ENCODE results near the gene ITGA1. TPM values are rescaled to one million over a fixed set of nuclear protein-coding genes. Genes with fewer than 3 reads are reported as not detected.

Gene ITGA1
- total RNA-seq, 1 donor from 2014 or later: 9.1 TPM

- TF ChIP-seq CTCF (IDR thresholded peaks at IDR 0.05; ENCODE audit: unreplicated experiment): no peak
- Mint-ChIP-seq H3K27ac (peak overlapping the region; percentile 97), H3K27me3 (ENCODE audit: low read depth) (no peaks in the 10 kb centered on the region), H3K9me3 (no peaks in the 10 kb centered on the region), H3K4me1 (peaks cover 54% of the 10 kb centered on the region), H3K36me3 (peaks cover 3% of the 10 kb centered on the region), H3K4me3 (peak overlapping the region; percentile 92)
- no peak for DNase-seq (ENCODE audit: low spot score in 2 of 2, unreplicated experiment in 2 of 2)
These were observed 13.6 kb downstream of the ITGA1 start for GRCh38 chr5:52801329-52801728.

- no peaks in the 10 kb centered on the region for H3K27me3 Mint-ChIP-seq (ENCODE audit: low read depth)
- H3K4me1 Mint-ChIP-seq: peaks cover 54% of the 10 kb centered on the region
- peaks cover 3% of the 10 kb centered on the region for H3K36me3 Mint-ChIP-seq
- DNase-seq (ENCODE audit: low spot score in 2 of 2, unreplicated experiment in 2 of 2): no peak
- no peak overlapping the region for H3K27ac Mint-ChIP-seq
- no peak for TF ChIP-seq CTCF (IDR thresholded peaks at IDR 0.05; ENCODE audit: unreplicated experiment)
- peak overlapping the region; percentile 92 for H3K4me3 Mint-ChIP-seq
- H3K9me3 Mint-ChIP-seq: no peaks in the 10 kb centered on the region
These were observed 14.7 kb downstream of the ITGA1 start for GRCh38 chr5:52802272-52802973.

DNA sequence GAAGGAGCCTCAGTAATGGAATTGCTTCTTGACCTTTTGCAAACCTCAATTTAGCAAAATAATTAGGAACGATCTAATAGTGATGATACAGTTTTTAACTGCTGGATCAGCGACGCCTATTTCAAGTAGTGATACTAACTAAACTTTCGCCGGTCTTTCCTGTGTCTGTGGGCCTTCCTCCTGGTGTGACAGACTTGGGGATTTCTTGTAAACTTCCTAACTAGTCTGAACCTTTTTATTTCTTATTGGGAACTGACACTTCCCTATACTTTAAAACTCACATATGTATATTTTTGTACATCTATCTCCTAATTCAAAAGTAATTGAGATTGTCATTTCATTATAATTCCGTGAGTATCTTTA lies 15.2 kb downstream of the ITGA1 start:
- H3K4me1 Mint-ChIP-seq: peaks cover 55% of the 10 kb centered on the region
- peak overlapping the region; percentile 38 for H3K4me3 Mint-ChIP-seq
- TF ChIP-seq CTCF (IDR thresholded peaks at IDR 0.05; ENCODE audit: unreplicated experiment): no peak

GRCh38 chr5:52804387-52804791 lies 16.7 kb downstream of the ITGA1 start:
- Mint-ChIP-seq H3K9me3 (no peaks in the 10 kb centered on the region), H3K27me3 (ENCODE audit: low read depth) (no peaks in the 10 kb centered on the region), H3K4me3 (no peak overlapping the region), H3K4me1 (peaks cover 54% of the 10 kb centered on the region), H3K27ac (no peak overlapping the region), H3K36me3 (peaks cover 3% of the 10 kb centered on the region)
- no peak for TF ChIP-seq CTCF (IDR thresholded peaks at IDR 0.05; ENCODE audit: unreplicated experiment)
- DNase-seq (ENCODE audit: low spot score in 2 of 2, unreplicated experiment in 2 of 2): no peak

More for the DNA sequence above, 15.2 kb downstream of the ITGA1 start:
- no peak overlapping the region for H3K27ac Mint-ChIP-seq
- no peak for DNase-seq (ENCODE audit: low spot score in 2 of 2, unreplicated experiment in 2 of 2)
- no peaks in the 10 kb centered on the region for H3K9me3 Mint-ChIP-seq
- H3K36me3 Mint-ChIP-seq: peaks cover 3% of the 10 kb centered on the region
- H3K27me3 Mint-ChIP-seq (ENCODE audit: low read depth): no peaks in the 10 kb centered on the region

DNA sequence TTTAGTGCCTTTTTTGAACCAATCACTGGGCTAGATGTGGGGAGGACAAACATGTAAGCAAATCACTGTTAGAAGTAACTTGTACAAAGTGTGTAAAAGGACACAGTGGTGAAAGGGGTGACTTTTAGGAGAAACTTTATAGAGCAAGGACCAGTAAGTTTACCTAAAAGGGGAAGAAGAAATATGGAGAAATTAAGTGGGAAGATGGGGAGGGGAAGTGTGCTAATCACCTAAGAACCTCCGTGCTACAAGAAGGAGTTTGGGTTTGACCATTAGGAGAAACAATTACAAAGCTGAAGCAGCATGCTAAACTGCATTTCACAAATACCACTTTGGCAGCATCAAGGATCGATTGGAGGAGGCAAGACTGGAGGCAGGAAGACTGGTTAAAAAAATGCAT lies 17.3 kb downstream of the ITGA1 start:
- Mint-ChIP-seq H3K4me1 (peaks cover 53% of the 10 kb centered on the region), H3K27me3 (ENCODE audit: low read depth) (no peaks in the 10 kb centered on the region), H3K4me3 (no peak overlapping the region), H3K9me3 (no peaks in the 10 kb centered on the region), H3K36me3 (peaks cover 3% of the 10 kb centered on the region), H3K27ac (no peak overlapping the region)
- no peak for TF ChIP-seq CTCF (IDR thresholded peaks at IDR 0.05; ENCODE audit: unreplicated experiment)
- DNase-seq (ENCODE audit: low spot score in 2 of 2, unreplicated experiment in 2 of 2): no peak
